Effector CD8-positive, alpha-beta T cell (primary cell): ENCODE results near the gene SAMD13.

Source experiments
- DNase-seq: peaks from one replicate; lab custom pipeline; 2025; lab: John Stamatoyannopoulos, UW

SAMD13 gene

GRCh38 chr1:84373436-84374141 lies 72.1 kb downstream of the SAMD13 start:
- DNase-seq = no peak

GRCh38 chr1:84374991-84375696 lies 73.6 kb downstream of the SAMD13 start:
- DNase-seq = no peak

- DNase-seq = no peak
Measured at GRCh38 chr1:84376000-84376910, 74.7 kb downstream of the SAMD13 start.

GRCh38 chr1:84377480-84378095 lies 76.1 kb downstream of the SAMD13 start:
- DNase-seq = no peak

GRCh38 chr1:84379138-84379916 lies 77.8 kb downstream of the SAMD13 start:
- no peak for DNase-seq

GRCh38 chr1:84379917-84380180 lies 78.3 kb downstream of the SAMD13 start:
- DNase-seq = no peak

GRCh38 chr1:84382127-84382526 lies 80.6 kb downstream of the SAMD13 start:
- DNase-seq = no peak

GRCh38 chr1:84385347-84385746 lies 83.8 kb downstream of the SAMD13 start:
- no peak for DNase-seq

- no peak for DNase-seq
Measured at GRCh38 chr1:84386716-84387479, 85.4 kb downstream of the SAMD13 start.

GRCh38 chr1:84387480-84388163 lies 86.1 kb downstream of the SAMD13 start:
- no peak for DNase-seq

- no peak for DNase-seq
Measured at GRCh38 chr1:84390226-84390625, 88.7 kb downstream of the SAMD13 start.

GRCh38 chr1:84398175-84399155 lies 97.0 kb downstream of the SAMD13 start, which contains the start of gene DNASE2B:
DNASE2B (plus strand) TSS chr1:84398484; CDS start chr1:84398565, 81 bp downstream.
- no peak for DNase-seq
